HepG2 (cell line): ENCODE measurements around the gene PLIN5. TPM values are rescaled to one million over a fixed set of nuclear protein-coding genes. Genes with fewer than 3 reads are reported as not detected.

Experiments
- AGO1 ChIP-seq: fragments of 200-400 bp; formaldehyde crosslinking; IDR thresholded peaks from 2 replicates; pipeline ENCODE4 v1.6.1; 2017; ENCODE audit warnings: mild to moderate bottlenecking, low read depth, low read length, moderate library complexity; ENCODE audit not compliant: poor library complexity, severe bottlenecking
- DPF2 ChIP-seq: sonication (generic); formaldehyde crosslinking; IDR thresholded peaks from 2 replicates; pipeline ENCODE4 v1.4.0; 2020; ENCODE audit warnings: mild to moderate bottlenecking, low read depth, missing genetic modification reagents, borderline replicate concordance
- DR1 ChIP-seq: sonication (generic); formaldehyde crosslinking; IDR thresholded peaks from 2 replicates; pipeline ENCODE4 v1.8.0; 2021; ENCODE audit warnings: mild to moderate bottlenecking, missing genetic modification reagents, inconsistent platforms
- FOXM1 ChIP-seq: sonication (generic); formaldehyde crosslinking; IDR thresholded peaks from 2 replicates; pipeline ENCODE4 v1.5.0; 2020; ENCODE audit warnings: missing genetic modification reagents
- NFATC3 ChIP-seq: sonication (generic); formaldehyde crosslinking; IDR thresholded peaks from 2 replicates; pipeline ENCODE4 v1.5.1; 2020; ENCODE audit warnings: mild to moderate bottlenecking, missing genetic modification reagents
- PPARG ChIP-seq: conservative IDR thresholded peaks from 2 replicates; pipeline ENCODE4 v1.6.1; 2016; ENCODE audit warnings: missing biosample characterization, missing genetic modification reagents
- RFX5 ChIP-seq: IDR thresholded peaks from 2 replicates; pipeline ENCODE4 v1.6.1; 2011; ENCODE audit warnings: low read depth, low read length, improper control_type of control experiment
- TMF1 ChIP-seq: sonication (generic); formaldehyde crosslinking; IDR thresholded peaks from 2 replicates; pipeline ENCODE4 v1.8.1; 2022; ENCODE audit warnings: low read depth, missing genetic modification reagents
- ZC3H13 ChIP-seq: sonication (generic); formaldehyde crosslinking; IDR thresholded peaks from 2 replicates; pipeline ENCODE4 v1.8.1; 2023; ENCODE audit warnings: mild to moderate bottlenecking, missing genetic modification reagents, moderate library complexity
- ZFP82 ChIP-seq: sonication (generic); formaldehyde crosslinking; IDR thresholded peaks from 2 replicates; pipeline ENCODE4 v1.5.1; 2020; ENCODE audit warnings: mild to moderate bottlenecking, missing genetic modification reagents, borderline replicate concordance
- ZNF335 ChIP-seq: sonication (generic); formaldehyde crosslinking; IDR thresholded peaks from 2 replicates; pipeline ENCODE4 v1.4.0; 2020; ENCODE audit warnings: missing genetic modification reagents
- ZNF530 ChIP-seq: sonication (generic); formaldehyde crosslinking; IDR thresholded peaks from 2 replicates; pipeline ENCODE4 v1.5.0; 2020; ENCODE audit warnings: low read depth, mild to moderate bottlenecking, missing genetic modification reagents
- ZNF644 ChIP-seq: IDR thresholded peaks from 2 replicates; pipeline ENCODE4 v1.6.1; 2016; ENCODE audit warnings: low read depth
- polyA plus RNA-seq, 8 experiments: library from polyadenylated mRNA; depleted of rRNA in 3 of 8; stranded (reverse) in 7 of 8; unstranded in 1 of 8; fragments of >200 nt; fragmentation: Illumina TruSeq in 4 of 8; extraction: Trizol in 4 of 8; gene quantifications; 2 replicates each; pipeline versions ENCODE4 v1.2.1 to v1.2.3, GENCODE V29; 2011 to 2016; ENCODE audit warnings: low read depth in 4 of 8, missing spikeins in 1 of 8, mixed read lengths in 1 of 8; ENCODE audit not compliant: insufficient read depth in 1 of 8
- total RNA-seq, 5 experiments: library from RNA; depleted of rRNA; stranded (reverse); fragments of >200 nt; fragmentation: Illumina TruSeq; extraction: Trizol; gene quantifications; 2 replicates each; pipeline ENCODE4 v1.2.3, GENCODE V29; 2016; ENCODE audit warnings: low read depth in 1 of 5
- TF ChIP-seq, protein P1 (sequence below): IDR thresholded peaks from 2 replicates; pipeline ENCODE4 v1.6.1; 2012; ENCODE audit warnings: inconsistent platforms
- TF ChIP-seq, protein P2 (sequence below): sonication (generic); formaldehyde crosslinking; IDR thresholded peaks from 2 replicates; pipeline ENCODE4 v1.5.0; 2020; ENCODE audit warnings: mild to moderate bottlenecking, missing genetic modification reagents
- TF ChIP-seq, protein P3 (sequence below): sonication (generic); formaldehyde crosslinking; IDR thresholded peaks from 2 replicates; pipeline ENCODE4 v1.4.0; 2020; ENCODE audit warnings: missing genetic modification reagents
- TF ChIP-seq, protein P4 (sequence below): sonication (generic); formaldehyde crosslinking; IDR thresholded peaks from 2 replicates; pipeline ENCODE4 v1.5.0; 2020; ENCODE audit warnings: missing genetic modification reagents, mild to moderate bottlenecking, borderline replicate concordance
- TF ChIP-seq, protein P5 (sequence below): sonication (generic); formaldehyde crosslinking; IDR thresholded peaks from 2 replicates; pipeline ENCODE4 v1.5.0; 2020; ENCODE audit warnings: mild to moderate bottlenecking, missing genetic modification reagents, borderline replicate concordance

PLIN5 gene
- total and polyA plus RNA-seq, 2 of the 13 experiments (the other 11 are each of a cell fraction or from before 2014, with no cell fraction given): 1.8 to 4.8 TPM

DNA sequence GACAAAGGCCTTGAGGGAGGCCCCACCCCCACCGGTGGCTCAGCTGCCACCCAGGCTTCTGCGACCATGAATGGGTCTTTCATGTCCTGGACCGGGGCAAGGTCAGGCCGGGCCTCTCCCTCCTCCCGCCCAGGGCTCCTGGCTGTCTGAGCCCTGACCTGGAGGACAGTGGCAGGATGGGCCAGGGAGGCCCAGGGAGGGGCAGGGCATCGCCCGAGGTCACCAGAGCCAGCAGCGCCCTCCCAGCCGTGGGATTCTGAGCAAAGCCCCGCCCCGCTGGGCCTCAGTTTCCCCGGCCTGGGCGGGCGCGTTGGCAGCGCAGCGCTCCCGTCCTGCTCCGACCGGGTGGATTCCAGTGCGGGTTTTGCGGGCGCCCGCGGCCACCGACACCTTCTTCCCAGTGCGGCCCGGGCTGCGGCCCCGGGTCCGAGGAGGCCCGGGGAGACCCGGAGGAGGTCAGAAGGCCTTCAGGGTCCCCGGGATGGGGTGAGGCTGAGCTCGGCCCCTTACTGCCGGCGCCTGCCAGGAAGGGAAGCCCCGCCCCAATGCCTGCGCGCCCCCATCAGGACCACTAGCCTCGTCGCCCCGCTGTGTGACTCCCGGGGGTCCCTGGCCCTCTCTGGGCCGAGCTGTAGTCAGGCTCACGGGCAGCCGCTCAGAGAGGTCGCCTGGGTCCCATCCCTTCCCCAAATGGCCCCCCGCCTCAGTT is 49.1 kb upstream of the PLIN5 start (continued):
- TF ChIP-seq NFATC3 (CRISPR knock-in tag) (no peak), ZNF335 (CRISPR knock-in tag) (0 out of 2 replicates have a peak, but pooled peaks have one; percentile 36), ZFP82 (CRISPR knock-in tag) (no peak), ZC3H13 (CRISPR knock-in tag) (peak; percentile 82), PPARG (peak; percentile 73), DPF2 (CRISPR knock-in tag) (peak; percentile 69; the same call in 1 of the 2 replicates), RFX5 (no peak), ZNF530 (CRISPR knock-in tag) (no peak), ZNF644 (peak; percentile 61; the same call in 1 of the 2 replicates), FOXM1 (CRISPR knock-in tag) (no peak), TMF1 (no peak; the same call in 1 of the 2 replicates), DR1 (CRISPR knock-in tag) (peak; percentile 55; the same call in 1 of the 2 replicates), AGO1 (peak; percentile 69)
- TF ChIP-seq, protein P1, sequence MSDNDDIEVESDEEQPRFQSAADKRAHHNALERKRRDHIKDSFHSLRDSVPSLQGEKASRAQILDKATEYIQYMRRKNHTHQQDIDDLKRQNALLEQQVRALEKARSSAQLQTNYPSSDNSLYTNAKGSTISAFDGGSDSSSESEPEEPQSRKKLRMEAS: peak; percentile 6
- TF ChIP-seq, protein P2, sequence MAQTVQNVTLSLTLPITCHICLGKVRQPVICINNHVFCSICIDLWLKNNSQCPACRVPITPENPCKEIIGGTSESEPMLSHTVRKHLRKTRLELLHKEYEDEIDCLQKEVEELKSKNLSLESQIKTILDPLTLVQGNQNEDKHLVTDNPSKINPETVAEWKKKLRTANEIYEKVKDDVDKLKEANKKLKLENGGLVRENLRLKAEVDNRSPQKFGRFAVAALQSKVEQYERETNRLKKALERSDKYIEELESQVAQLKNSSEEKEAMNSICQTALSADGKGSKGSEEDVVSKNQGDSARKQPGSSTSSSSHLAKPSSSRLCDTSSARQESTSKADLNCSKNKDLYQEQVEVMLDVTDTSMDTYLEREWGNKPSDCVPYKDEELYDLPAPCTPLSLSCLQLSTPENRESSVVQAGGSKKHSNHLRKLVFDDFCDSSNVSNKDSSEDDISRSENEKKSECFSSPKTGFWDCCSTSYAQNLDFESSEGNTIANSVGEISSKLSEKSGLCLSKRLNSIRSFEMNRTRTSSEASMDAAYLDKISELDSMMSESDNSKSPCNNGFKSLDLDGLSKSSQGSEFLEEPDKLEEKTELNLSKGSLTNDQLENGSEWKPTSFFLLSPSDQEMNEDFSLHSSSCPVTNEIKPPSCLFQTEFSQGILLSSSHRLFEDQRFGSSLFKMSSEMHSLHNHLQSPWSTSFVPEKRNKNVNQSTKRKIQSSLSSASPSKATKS (CRISPR knock-in tag): no peak
- TF ChIP-seq, protein P3, sequence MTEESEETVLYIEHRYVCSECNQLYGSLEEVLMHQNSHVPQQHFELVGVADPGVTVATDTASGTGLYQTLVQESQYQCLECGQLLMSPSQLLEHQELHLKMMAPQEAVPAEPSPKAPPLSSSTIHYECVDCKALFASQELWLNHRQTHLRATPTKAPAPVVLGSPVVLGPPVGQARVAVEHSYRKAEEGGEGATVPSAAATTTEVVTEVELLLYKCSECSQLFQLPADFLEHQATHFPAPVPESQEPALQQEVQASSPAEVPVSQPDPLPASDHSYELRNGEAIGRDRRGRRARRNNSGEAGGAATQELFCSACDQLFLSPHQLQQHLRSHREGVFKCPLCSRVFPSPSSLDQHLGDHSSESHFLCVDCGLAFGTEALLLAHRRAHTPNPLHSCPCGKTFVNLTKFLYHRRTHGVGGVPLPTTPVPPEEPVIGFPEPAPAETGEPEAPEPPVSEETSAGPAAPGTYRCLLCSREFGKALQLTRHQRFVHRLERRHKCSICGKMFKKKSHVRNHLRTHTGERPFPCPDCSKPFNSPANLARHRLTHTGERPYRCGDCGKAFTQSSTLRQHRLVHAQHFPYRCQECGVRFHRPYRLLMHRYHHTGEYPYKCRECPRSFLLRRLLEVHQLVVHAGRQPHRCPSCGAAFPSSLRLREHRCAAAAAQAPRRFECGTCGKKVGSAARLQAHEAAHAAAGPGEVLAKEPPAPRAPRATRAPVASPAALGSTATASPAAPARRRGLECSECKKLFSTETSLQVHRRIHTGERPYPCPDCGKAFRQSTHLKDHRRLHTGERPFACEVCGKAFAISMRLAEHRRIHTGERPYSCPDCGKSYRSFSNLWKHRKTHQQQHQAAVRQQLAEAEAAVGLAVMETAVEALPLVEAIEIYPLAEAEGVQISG (CRISPR knock-in tag): peak; percentile 84
- TF ChIP-seq, protein P4, sequence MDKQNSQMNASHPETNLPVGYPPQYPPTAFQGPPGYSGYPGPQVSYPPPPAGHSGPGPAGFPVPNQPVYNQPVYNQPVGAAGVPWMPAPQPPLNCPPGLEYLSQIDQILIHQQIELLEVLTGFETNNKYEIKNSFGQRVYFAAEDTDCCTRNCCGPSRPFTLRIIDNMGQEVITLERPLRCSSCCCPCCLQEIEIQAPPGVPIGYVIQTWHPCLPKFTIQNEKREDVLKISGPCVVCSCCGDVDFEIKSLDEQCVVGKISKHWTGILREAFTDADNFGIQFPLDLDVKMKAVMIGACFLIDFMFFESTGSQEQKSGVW: no peak
- TF ChIP-seq, protein P5, sequence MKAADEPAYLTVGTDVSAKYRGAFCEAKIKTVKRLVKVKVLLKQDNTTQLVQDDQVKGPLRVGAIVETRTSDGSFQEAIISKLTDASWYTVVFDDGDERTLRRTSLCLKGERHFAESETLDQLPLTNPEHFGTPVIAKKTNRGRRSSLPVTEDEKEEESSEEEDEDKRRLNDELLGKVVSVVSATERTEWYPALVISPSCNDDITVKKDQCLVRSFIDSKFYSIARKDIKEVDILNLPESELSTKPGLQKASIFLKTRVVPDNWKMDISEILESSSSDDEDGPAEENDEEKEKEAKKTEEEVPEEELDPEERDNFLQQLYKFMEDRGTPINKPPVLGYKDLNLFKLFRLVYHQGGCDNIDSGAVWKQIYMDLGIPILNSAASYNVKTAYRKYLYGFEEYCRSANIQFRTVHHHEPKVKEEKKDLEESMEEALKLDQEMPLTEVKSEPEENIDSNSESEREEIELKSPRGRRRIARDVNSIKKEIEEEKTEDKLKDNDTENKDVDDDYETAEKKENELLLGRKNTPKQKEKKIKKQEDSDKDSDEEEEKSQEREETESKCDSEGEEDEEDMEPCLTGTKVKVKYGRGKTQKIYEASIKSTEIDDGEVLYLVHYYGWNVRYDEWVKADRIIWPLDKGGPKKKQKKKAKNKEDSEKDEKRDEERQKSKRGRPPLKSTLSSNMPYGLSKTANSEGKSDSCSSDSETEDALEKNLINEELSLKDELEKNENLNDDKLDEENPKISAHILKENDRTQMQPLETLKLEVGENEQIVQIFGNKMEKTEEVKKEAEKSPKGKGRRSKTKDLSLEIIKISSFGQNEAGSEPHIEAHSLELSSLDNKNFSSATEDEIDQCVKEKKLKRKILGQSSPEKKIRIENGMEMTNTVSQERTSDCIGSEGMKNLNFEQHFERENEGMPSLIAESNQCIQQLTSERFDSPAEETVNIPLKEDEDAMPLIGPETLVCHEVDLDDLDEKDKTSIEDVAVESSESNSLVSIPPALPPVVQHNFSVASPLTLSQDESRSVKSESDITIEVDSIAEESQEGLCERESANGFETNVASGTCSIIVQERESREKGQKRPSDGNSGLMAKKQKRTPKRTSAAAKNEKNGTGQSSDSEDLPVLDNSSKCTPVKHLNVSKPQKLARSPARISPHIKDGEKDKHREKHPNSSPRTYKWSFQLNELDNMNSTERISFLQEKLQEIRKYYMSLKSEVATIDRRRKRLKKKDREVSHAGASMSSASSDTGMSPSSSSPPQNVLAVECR (CRISPR knock-in tag): peak; percentile 82; the same call in 1 of the 2 replicates
